K562 (cell line): ENCODE results near the gene ADK. TPM values are rescaled to one million over a fixed set of nuclear protein-coding genes. Genes with fewer than 3 reads are reported as not detected.

ENCODE experiments used
- CUX1 ChIP-seq: fragments of 200-800 bp; sonication (Bioruptor generic); IDR thresholded peaks from 2 replicates; pipeline ENCODE4 v1.6.1; 2016; ENCODE audit warnings: missing genetic modification characterization, missing compliant biosample characterization
- KLF10 ChIP-seq: fragments of 250-450 bp; sonication (Bioruptor Pico); IDR thresholded peaks from 2 replicates; pipeline ENCODE4 v1.6.1; 2021; ENCODE audit warnings: matching md5 sums
- NRF1 ChIP-seq, 2 experiments: fragments of 450-650 bp; IDR thresholded peaks in 1 of 2; conservative IDR thresholded peaks in 1 of 2; 2 replicates each; pipeline ENCODE4 v1.6.1; 2014; ENCODE audit warnings: mild to moderate bottlenecking in 2 of 2
- RFX1 ChIP-seq: fragments of 450-650 bp; IDR thresholded peaks from 2 replicates; pipeline ENCODE4 v1.6.1; 2016; ENCODE audit warnings: mild to moderate bottlenecking, moderate library complexity
- SMARCE1 ChIP-seq: fragments of 450-650 bp; IDR thresholded peaks from 2 replicates; pipeline ENCODE4 v1.7.1; 2016; ENCODE audit warnings: mild to moderate bottlenecking
- ZHX1 ChIP-seq: fragments of 150-350 bp; conservative IDR thresholded peaks from 2 replicates; pipeline ENCODE4 v1.6.1; 2014; ENCODE audit warnings: low read length
- polyA plus RNA-seq, 8 experiments: library from polyadenylated mRNA; depleted of rRNA in 4 of 8; stranded (reverse) in 5 of 8; unstranded in 3 of 8; fragments of >200 nt; fragmentation: Nextera tagmentation in 2 of 8; fragmentation: Illumina TruSeq in 1 of 8; extraction: Ambion mirVana in 2 of 8; extraction: Trizol in 1 of 8; gene quantifications; 2 replicates each; pipeline versions ENCODE4 v1.2.1 to v1.2.3, GENCODE V29; 2011 to 2014; ENCODE audit warnings: inconsistent platforms in 1 of 8, missing spikeins in 1 of 8
- total RNA-seq, 7 experiments: library from RNA; depleted of rRNA in 6 of 7; stranded (reverse); fragments of >200 nt in 6 of 7; fragmentation: Illumina TruSeq in 2 of 7; extraction: Trizol in 2 of 7; gene quantifications; 2 replicates each; pipeline versions ENCODE4 v1.2.1 to v1.2.3, GENCODE V29; 2011 to 2021; ENCODE audit warnings: low replicate concordance in 1 of 7

Gene ADK
- total and polyA plus RNA-seq, 9 of the 15 experiments (the other 6 are each of a cell fraction or from before 2014, with no cell fraction given), result 54.2 to 97.8 (median 73.6) TPM

GRCh38 chr10:74238031-74238431 lies 87.0 kb downstream of the ADK start (continued):
- TF ChIP-seq CUX1 (peak; percentile 32; the same call in 1 of the 2 replicates), KLF10 (CRISPR knock-in tag) (no peak), SMARCE1 (peak; percentile 22; the same call in 1 of the 2 replicates), RFX1 (peak; percentile 62), NRF1 (conservative IDR thresholded peaks at IDR 0.05 in 1 of 2, IDR thresholded peaks at IDR 0.05 in 1 of 2) (0 out of 4 replicates have a peak, but pooled peaks of 1 of the 2 experiments have one; percentile 20), ZHX1 (0 out of 2 replicates have a peak, but pooled peaks have one; percentile 16)
- TF ChIP-seq, all 486 proteins: peak for 10
